ENCODE measurements around the gene HOXA2. TPM values are rescaled to one million over a fixed set of nuclear protein-coding genes. Genes with fewer than 3 reads are reported as not detected.
A peak's percentile ranks its signal among the peaks of the same experiment; 100 is the strongest.

The HOXA2 gene
- total and polyA plus RNA-seq, 12 donors, result 0.41 to 5.7 (median 1.2) TPM; not detected in 1

DNA sequence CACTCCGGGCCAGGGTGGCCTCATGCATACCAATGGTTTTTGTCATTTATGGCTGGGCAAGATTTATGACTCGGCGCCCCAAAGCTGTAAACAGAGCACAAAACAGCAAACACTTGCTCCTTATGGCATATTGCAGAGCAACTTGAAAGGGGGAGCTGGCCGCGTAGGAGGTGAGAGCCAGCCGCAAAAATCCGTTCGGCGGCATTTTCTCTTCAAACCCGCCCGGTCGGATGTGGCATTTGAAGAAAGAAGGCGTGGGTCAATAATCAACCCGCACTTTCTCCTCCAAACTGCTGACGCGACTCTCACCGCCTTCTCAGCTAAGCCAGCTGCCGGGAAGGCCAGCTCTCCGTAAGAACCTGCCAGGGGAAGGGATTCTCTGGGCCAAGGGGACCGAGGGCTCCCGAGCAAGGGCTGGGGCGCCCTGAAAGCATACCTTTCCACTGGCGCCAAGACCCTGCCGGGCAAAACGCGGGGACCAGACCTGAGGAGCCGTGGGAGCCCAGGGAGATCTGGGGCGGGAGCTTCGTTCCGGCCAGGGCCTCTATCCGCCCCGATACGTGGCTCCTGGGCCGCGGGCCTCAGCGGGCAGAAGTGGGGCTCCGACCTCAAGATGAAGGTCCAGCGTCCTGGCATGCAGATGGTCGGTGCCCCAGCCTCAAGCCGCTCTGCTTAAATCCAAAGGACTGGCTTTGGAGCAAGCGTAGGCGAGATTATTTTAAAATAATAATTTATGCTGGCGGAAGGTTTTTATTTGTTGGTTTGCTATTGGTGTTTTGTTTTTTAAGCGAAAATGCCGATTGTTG is 12.9 kb upstream of the HOXA2 start:
- H3K27ac ChIP-seq, result peak overlapping the region; percentile 30 to 91 (median 61)
- peak overlapping the region in 2 of 4 donors; percentile 17 to 44 for H3K4me3 ChIP-seq
- H3K4me1 ChIP-seq (replicated peaks in 1 of 2), result peaks cover 0 to 14% of the 10 kb centered on the region in 2 donors
- H3K9me3 ChIP-seq (replicated peaks in 1 of 3), result no peaks in the 10 kb centered on the region
- TF ChIP-seq, protein P1, sequence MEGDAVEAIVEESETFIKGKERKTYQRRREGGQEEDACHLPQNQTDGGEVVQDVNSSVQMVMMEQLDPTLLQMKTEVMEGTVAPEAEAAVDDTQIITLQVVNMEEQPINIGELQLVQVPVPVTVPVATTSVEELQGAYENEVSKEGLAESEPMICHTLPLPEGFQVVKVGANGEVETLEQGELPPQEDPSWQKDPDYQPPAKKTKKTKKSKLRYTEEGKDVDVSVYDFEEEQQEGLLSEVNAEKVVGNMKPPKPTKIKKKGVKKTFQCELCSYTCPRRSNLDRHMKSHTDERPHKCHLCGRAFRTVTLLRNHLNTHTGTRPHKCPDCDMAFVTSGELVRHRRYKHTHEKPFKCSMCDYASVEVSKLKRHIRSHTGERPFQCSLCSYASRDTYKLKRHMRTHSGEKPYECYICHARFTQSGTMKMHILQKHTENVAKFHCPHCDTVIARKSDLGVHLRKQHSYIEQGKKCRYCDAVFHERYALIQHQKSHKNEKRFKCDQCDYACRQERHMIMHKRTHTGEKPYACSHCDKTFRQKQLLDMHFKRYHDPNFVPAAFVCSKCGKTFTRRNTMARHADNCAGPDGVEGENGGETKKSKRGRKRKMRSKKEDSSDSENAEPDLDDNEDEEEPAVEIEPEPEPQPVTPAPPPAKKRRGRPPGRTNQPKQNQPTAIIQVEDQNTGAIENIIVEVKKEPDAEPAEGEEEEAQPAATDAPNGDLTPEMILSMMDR (IDR thresholded peaks at IDR 0.05), result no peak
- no peak for TF ChIP-seq POLR2A (IDR thresholded peaks at IDR 0.05)
- peak in 2 of 7 donors; percentile 18 to 23 for DNase-seq
- no peaks in the 10 kb centered on the region for H3K27me3 ChIP-seq
- H3K36me3 ChIP-seq (replicated peaks in 1 of 2), result no peaks in the 10 kb centered on the region
- intact Hi-C loops (cut with DNase I), result no loop called here
- 48 to 77% (median 53%) methylated on average over 24 to 45 of the region's 45 CpGs for WGBS, 4 donors

DNA sequence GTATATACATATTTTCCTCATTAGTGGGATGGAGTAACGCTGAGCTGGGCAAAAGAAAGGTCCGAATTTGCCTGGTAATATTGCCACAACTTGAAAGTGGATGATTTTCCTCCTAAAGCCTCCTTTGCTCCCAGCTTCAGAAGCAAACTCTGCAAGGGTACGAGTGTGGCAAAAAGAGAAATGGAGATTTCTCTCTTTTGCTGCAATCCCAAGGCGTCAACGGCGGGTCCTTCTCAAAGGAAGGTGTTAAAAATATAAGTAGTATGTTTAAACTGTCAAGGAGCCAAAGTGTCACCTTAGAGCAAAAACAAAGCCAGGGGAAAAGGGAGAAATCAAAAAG is 12.4 kb upstream of the HOXA2 start:
- Histone ChIP-seq H3K4me1 (replicated peaks in 1 of 2) (peaks cover 0 to 14% of the 10 kb centered on the region in 2 donors), H3K36me3 (replicated peaks in 1 of 2) (no peaks in the 10 kb centered on the region), H3K27ac (peak overlapping the region; percentile 30 to 91 (median 61)), H3K4me3 (peak overlapping the region in 1 of 4 donors; percentile 44), H3K9me3 (replicated peaks in 1 of 3) (no peaks in the 10 kb centered on the region), H3K27me3 (no peaks in the 10 kb centered on the region)
- TF ChIP-seq POLR2A (IDR thresholded peaks at IDR 0.05), result no peak
- 54 to 70% (median 62%) methylated on average over 6 of the region's 6 CpGs for WGBS, 4 donors
- intact Hi-C loops (cut with DNase I), result no loop called here
- DNase-seq, result no peak

DNA sequence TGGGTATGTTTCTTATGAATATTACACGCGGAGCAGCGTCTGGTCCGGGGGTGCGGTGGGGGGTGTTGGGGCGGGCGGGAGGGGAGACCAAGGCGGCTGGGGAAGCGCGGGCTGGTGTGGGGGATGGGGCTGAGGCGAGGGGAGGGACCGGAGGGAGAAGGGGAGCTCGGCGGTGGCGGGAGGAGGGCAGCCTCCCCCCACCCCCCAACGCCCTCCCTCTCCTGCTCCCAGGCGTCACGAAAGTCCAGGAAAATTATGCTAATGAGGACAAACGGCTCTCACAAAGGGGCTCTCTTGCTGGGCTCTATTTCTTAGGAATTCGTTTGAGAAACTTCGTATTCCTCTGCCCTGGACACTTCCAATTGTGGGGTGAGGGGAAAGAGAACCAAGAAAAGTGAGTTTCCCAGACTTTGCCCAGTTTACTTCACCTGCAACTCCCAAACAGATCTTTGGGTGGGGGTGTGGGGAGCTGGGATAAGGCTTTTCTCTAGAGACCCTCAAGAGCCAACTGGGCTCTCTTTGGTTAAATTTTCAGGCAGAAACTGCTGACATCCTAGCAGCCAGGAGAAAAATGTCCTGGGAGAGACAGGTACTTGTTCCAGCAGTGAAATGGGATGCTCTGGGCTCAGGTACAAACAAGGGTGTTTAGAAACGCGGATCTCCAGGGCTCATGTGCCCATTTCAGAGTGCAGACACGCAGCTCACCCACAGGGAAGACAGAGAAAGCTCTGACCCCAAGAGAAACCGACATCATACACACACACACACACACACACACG is 11.7 kb upstream of the HOXA2 start:
- H3K27ac ChIP-seq, result peak overlapping the region in 4 of 5 donors; percentile 76 to 97 (median 86)
- intact Hi-C loops (cut with DNase I), result no loop called here
- no peaks in the 10 kb centered on the region for H3K36me3 ChIP-seq (replicated peaks in 1 of 2)
- 19 to 36% (median 23%) methylated on average over 11 to 26 of the region's 26 CpGs for WGBS, 4 donors
- TF ChIP-seq POLR2A (IDR thresholded peaks at IDR 0.05), result no peak
- TF ChIP-seq, protein P1 (IDR thresholded peaks at IDR 0.05), result no peak
- H3K4me1 ChIP-seq (replicated peaks in 1 of 2), result peaks cover 0 to 16% of the 10 kb centered on the region in 2 donors
- H3K4me3 ChIP-seq, result peak overlapping the region in 2 of 4 donors; percentile 67 to 87
- no peaks in the 10 kb centered on the region for H3K27me3 ChIP-seq
- DNase-seq, result peak in 4 of 7 donors; percentile 54 to 68 (median 62)
- no peaks in the 10 kb centered on the region for H3K9me3 ChIP-seq (replicated peaks in 1 of 3)

DNA sequence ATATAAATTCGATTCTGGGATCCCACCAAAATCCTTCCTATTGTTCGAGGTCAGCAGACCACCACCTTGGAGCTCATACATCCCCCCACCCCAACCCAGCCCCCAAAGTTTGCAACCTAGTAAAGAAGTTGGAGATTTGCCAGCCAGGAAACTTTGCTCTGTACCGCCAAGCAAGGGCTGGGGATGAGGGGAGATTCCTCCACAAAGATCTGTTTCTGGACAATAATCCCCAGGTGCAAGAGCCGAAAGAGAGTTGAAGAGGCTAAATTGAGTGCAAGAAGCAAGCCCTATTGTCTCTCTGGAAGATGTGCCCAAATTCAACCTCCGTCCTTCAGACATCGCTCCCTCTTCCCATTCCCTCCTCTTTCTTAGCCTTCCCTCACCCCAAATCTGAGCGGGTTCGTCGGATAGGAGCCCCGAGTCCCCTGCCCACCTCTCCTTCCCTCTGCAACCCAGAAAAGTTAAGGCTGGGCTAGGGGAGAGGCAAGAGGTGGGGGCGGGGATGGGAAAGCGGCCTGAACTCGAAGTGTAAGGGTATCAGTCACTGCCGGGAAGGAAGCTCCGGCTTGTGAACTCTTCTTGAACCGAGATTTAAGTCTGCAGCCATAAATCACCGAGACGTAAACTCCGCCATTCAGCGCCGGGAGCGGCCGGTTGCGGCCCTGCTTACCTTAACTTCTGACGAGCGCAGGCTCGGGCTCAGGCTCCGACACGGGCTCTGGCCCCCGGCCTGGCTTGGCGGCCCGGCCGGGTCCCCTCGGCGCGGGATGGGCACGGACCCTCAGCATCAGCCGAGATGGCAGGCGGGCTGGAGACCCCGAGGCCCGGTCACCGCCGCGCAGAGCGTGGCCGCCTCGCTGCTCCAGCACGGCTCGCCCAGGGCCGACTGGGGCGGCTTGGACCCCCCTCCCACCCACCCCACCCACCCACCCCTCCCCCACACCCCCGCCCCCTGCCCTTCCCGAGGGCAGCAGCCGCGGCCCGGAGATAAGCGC is 10.8 kb upstream of the HOXA2 start:
- peak; percentile 45 to 68 for TF ChIP-seq POLR2A (IDR thresholded peaks at IDR 0.05)
- TF ChIP-seq, protein P1 (IDR thresholded peaks at IDR 0.05), result no peak
- H3K9me3 ChIP-seq (replicated peaks in 1 of 3), result no peaks in the 10 kb centered on the region
- H3K4me1 ChIP-seq (replicated peaks in 1 of 2), result peaks cover 0 to 17% of the 10 kb centered on the region in 2 donors
- H3K27ac ChIP-seq, result peak overlapping the region; percentile 40 to 97 (median 83)
- H3K36me3 ChIP-seq (replicated peaks in 1 of 2), result no peaks in the 10 kb centered on the region
- no peaks in the 10 kb centered on the region for H3K27me3 ChIP-seq
- intact Hi-C loops (cut with DNase I), result no loop called here
- 18 to 32% (median 24%) methylated on average over 15 to 57 of the region's 57 CpGs for WGBS, 4 donors
- peak overlapping the region in 2 of 4 donors; percentile 67 to 87 for H3K4me3 ChIP-seq
- peak in 6 of 7 donors; percentile 81 to 91 (median 86) for DNase-seq

Measured in adrenal gland (tissue), 12 donors.